DMS153 treated with DMSO at 0.1 percent for 48 hours (cell line): ENCODE data around the gene CYTH2.
"Not testable (repeated sequence)": the region's sequence is repeated elsewhere in the genome, so short reads cannot be mapped to it uniquely, and the experiment has no call there.

ENCODE experiments used
- DNase-seq: peaks from one replicate; lab custom pipeline; 2025; ENCODE audit not compliant: unreplicated experiment; lab: John Stamatoyannopoulos, UW

CYTH2 gene

GRCh38 chr19:48476176-48476575, 7.0 kb downstream of the CYTH2 start:
- no peak for DNase-seq

- no peak for DNase-seq
These were observed 8.0 kb downstream of the CYTH2 start for GRCh38 chr19:48477067-48477685.

DNA sequence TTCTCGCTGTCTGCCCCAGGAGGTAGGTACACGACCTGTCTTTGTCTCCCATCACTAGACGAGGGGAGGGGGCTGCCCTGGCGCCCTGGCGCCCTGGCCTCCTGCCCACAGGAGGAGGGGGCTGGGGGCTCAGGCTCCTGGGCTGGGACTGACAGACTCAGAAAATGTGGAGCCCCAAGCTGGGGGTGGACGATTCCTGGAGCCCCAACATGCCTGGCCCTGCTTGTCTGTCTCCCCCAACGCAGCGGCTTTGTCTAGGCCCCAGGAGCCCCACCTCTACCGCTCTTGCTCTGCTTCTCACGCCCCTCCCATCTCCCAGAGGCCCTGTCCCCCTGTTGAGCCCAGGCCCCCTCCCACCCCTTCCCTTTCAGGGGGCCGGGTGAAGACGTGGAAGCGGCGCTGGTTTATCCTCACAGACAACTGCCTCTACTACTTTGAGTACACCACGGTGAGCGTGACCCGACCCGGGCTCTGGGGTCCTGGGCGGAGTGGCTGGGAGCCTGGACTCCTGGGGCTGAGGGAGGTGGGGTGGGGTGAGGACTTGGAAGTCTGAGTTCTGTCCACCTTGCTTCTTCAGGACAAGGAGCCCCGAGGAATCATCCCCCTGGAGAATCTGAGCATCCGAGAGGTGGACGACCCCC, 8.6 kb downstream of the CYTH2 start:
- DNase-seq: no peak

DNA sequence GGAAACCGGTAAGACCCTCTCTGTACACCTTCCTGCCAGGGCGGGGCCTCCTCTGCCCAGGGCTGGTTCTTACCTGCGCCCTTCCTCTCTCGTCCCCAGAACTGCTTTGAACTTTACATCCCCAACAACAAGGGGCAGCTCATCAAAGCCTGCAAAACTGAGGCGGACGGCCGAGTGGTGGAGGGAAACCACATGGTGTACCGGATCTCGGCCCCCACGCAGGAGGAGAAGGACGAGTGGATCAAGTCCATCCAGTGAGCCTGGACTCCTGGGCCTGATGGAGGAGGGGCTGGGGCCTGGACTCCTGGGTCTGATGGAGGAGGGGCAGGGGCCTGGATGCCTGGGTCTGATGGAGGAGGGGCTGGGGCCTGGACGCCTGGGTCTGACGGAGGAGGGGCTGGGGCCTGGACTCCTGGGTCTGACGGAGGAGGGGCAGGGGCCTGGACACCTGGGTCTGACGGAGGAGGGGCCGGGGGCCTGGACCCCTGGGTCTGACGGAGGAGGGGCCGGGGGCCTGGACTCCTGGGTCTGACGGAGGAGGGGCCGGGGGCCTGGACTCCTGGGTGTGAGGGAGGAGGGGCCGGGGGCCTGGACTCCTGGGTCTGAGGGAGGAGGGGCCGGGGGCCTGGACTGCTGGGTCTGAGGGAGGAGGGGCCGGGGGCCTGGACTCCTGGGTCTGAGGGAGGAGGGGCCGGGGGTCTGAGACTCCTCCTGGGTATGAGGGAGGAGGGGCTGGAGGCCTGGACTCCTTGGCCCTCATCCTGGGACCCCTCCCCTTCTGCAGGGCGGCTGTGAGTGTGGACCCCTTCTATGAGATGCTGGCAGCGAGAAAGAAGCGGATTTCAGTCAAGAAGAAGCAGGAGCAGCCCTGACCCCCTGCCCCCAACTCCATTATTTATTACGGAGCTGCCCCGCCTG, 9.4 kb downstream of the CYTH2 start:
- no peak for DNase-seq

- no peak for DNase-seq
These were observed 10.5 kb downstream of the CYTH2 start for GRCh38 chr19:48479686-48480085.

GRCh38 chr19:48480183-48480557, 11.0 kb downstream of the CYTH2 start:
- no peak for DNase-seq

GRCh38 chr19:48480558-48481500, 11.7 kb downstream of the CYTH2 start:
- DNase-seq: no peak

- DNase-seq: no peak
These were observed 12.9 kb downstream of the CYTH2 start for GRCh38 chr19:48481846-48482639.

GRCh38 chr19:48483301-48483700, 14.1 kb downstream of the CYTH2 start:
- no peak for DNase-seq

DNA sequence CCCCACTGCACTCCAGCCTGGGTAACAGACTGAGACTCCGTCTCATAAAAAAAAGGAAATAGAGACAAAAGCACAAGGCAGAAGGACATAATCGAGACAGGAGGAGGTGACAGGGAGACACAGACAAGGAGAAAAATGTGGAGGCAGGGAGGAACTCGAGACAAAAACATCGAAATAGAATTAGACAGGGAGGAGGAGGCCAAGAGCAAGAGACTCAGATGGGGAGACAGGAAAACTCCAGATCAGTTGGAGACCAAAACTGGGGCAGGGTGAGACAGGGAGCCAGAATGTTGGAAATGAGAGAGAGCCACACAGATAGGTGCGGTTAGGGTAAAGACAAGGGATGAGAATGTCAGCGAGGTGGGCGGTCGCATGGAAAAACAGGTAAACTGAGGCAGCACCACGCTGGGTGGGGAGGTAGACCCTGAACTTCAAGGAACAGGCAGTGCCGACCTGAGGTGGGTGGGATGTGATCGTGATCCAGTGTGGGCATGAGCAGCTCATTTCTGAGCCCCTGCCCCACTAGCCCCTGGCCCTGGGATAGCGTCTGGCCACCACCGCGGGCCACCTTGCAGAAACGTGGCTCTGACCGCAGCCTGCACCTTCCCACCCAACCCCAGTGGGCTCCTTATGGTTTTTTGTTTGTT, 15.2 kb downstream of the CYTH2 start:
- no peak for DNase-seq

DNA sequence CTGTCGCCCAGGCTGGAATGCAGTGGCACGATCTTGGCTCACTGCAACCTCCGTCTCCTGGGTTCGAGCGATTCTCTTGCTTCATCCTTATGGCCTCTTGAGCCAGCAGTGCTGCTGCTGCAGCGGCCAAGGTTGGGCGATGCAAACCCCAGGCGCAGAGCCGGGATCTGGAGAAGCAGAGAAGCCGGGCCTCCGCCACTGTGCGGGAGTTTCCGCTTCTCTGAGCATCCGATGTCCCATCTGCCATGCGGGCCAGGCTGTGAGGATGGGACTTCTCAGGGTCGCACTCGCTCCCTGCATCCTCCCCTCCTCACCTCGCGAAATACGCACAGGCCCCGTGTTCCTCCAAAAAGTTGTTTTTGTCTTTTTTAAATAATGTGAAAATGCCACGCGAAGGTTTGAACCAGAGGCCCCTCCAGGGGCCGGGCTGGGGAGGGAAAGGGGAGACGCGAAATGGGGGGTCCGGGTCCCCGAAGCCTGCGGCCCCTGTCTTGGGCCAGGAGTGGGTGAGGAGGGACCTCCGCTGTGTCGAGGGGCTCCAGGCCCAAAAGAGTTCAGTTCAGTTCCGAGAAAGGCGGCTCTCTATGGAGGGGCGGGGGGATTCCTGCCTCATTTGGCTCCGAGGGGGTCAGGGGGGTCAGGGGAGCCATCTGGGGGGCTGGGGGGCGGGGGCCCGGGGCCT, 15.9 kb downstream of the CYTH2 start:
- no peak for DNase-seq

- not testable (repeated sequence) for DNase-seq
These were observed 17.5 kb downstream of the CYTH2 start for GRCh38 chr19:48486706-48487105.

DNA sequence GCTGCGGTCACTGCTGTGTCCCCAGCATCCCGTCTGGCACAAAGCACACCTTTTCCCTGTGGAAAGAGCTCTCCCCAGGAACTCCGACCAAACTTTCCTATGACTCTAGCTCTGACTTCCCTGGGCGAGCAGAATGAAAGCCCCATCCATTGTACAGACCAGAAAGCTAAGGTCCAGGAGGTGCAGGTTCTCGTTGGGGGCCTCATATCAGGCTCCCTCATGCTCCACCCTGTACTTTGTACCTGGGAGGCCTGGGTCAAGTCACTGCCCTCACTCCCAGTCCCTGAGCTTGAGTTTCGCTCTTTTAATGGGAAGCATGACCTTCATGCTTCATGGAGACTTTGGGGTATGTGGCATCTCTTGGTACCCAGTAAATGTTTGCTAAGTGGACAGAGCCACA, 18.4 kb downstream of the CYTH2 start:
- DNase-seq: no peak

- DNase-seq: no peak
These were observed 18.8 kb downstream of the CYTH2 start for GRCh38 chr19:48487948-48488347.

- not testable (repeated sequence) for DNase-seq
These were observed 19.3 kb downstream of the CYTH2 start for GRCh38 chr19:48488478-48488877.

DNA sequence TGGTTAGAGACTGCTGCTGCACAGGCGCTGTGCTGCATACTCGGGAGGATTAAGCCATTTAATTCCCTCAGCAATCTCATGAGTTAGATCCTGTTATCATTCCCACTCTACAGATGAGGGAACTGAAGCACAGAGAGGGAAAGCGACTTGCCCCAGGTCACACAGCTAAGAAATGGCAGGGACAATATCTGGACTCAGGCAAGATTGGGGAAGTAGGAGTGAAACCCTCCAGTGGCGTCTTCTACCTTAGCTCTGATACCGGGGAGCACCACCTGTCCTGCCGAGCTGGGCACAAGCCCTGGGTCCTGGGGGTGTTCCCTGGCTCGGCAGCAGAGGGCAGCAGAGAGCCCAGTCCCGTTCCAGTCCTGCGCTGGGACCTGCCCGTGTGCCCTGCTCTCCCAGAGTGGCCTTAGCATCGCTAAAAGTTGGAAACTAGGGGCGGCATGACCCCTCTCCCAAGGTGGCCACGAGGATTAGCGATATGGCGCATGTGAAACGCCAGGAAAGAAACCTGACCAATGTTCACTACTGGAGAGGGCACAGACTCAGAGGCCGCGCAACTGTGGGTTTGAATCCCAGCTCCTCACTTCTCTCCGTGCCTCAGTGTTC, 20.5 kb downstream of the CYTH2 start:
- DNase-seq: peak; percentile 43

DNA sequence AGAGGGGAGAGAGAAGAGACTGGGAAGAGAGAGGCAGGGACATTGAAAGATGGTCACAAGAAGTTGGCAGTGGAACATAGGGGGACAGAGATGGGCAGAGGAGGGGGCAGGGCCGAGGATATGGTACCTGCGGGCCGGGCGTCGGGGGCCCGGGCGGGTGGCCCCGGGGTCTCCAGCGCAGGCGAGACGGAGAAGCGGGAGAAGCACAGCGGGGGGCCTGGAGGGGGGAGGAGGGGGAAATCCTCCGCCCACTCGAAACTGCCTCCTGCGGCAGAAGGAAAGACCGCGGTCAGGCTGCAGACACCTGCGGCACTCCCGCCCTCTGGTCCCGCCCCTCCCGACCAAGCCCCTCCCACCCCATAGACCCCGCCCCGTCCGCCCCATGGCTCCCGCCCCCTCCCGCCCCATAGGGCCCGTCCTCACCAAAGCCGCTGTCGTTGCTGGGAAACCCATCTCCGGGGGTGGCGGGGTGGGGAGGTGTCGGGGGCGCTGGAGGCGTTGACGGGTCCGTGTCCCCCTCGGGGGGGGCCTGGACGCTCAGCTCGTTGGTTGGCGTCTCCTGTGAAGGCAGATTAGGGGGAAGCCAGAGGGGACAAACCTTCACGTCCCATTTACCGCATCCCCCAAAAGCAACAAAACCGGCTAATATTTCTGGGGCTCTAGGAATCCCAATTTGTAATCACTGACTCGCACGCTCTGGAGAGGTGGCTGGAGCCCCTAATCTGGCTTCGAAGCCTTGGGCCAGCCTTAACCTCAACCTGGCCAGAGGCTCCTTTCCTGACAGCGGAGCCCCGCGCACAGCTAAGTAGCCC, 22.0 kb downstream of the CYTH2 start:
- DNase-seq: no peak

- no peak for DNase-seq
These were observed 22.6 kb downstream of the CYTH2 start for GRCh38 chr19:48491793-48492123.
